HepG2 (cell line): ENCODE measurements around the gene TBX6. TPM values are rescaled to one million over a fixed set of nuclear protein-coding genes. Genes with fewer than 3 reads are reported as not detected.

Source experiments
- HDAC2 ChIP-seq: sonication (generic); formaldehyde crosslinking; IDR thresholded peaks from 2 replicates; pipeline ENCODE4 v1.4.0; 2020; ENCODE audit warnings: missing genetic modification reagents
- MYC ChIP-seq: sonication (generic); formaldehyde crosslinking; IDR thresholded peaks from 2 replicates; pipeline ENCODE4 v1.9.0; 2021; ENCODE audit warnings: missing genetic modification reagents, borderline replicate concordance
- NFKB2 ChIP-seq: sonication (generic); formaldehyde crosslinking; IDR thresholded peaks from 2 replicates; pipeline ENCODE4 v1.4.0; 2020; ENCODE audit warnings: missing genetic modification reagents, borderline replicate concordance
- NR2F1 ChIP-seq, 2 experiments: fragments of 450-650 bp in 1 of 2; formaldehyde crosslinking in 1 of 2; IDR thresholded peaks; 2 replicates each; pipeline versions ENCODE4 v1.5.0 to v1.6.1; 2016 to 2020; ENCODE audit warnings: mild to moderate bottlenecking in 1 of 2, missing compliant biosample characterization in 1 of 2, missing genetic modification reagents in 1 of 2, moderate library complexity in 1 of 2
- NR2F2 ChIP-seq: IDR thresholded peaks from 2 replicates; pipeline ENCODE4 v1.6.1; 2012; ENCODE audit warnings: low read depth, inconsistent platforms, borderline replicate concordance
- RBAK ChIP-seq: sonication (generic); formaldehyde crosslinking; IDR thresholded peaks from 2 replicates; pipeline ENCODE4 v1.5.1; 2020; ENCODE audit warnings: mild to moderate bottlenecking, missing genetic modification reagents
- REL ChIP-seq: sonication (generic); formaldehyde crosslinking; conservative IDR thresholded peaks from 2 replicates; pipeline ENCODE4 v1.8.0; 2022; ENCODE audit warnings: mild to moderate bottlenecking, missing genetic modification reagents, moderate library complexity
- SMAD3 ChIP-seq: sonication (generic); formaldehyde crosslinking; IDR thresholded peaks from 2 replicates; pipeline ENCODE4 v1.4.0; 2020; ENCODE audit warnings: missing genetic modification reagents
- SP1 ChIP-seq, 2 experiments: fragments of 450-650 bp in 1 of 2; sonication (generic) in 1 of 2; formaldehyde crosslinking in 1 of 2; IDR thresholded peaks; 2 replicates each; pipeline versions ENCODE4 v1.4.0 to v1.6.1; 2016 to 2020; ENCODE audit warnings: missing genetic modification reagents in 1 of 2
- THAP11 ChIP-seq: IDR thresholded peaks from 2 replicates; pipeline ENCODE4 v1.6.1; 2016; ENCODE audit warnings: missing biosample characterization, missing genetic modification reagents
- ZBTB26 ChIP-seq: IDR thresholded peaks from 2 replicates; pipeline ENCODE4 v1.6.1; 2016; ENCODE audit warnings: missing compliant biosample characterization, missing genetic modification reagents, borderline replicate concordance
- ZBTB7A ChIP-seq: sonication (generic); formaldehyde crosslinking; IDR thresholded peaks from 2 replicates; pipeline ENCODE4 v1.8.0; 2022; ENCODE audit warnings: mild to moderate bottlenecking, missing genetic modification reagents
- ZFX ChIP-seq: sonication (generic); formaldehyde crosslinking; IDR thresholded peaks from 2 replicates; pipeline ENCODE4 v1.4.0; 2020; ENCODE audit warnings: mild to moderate bottlenecking, low read depth, missing genetic modification reagents, moderate library complexity
- ZNF124 ChIP-seq: sonication (generic); formaldehyde crosslinking; IDR thresholded peaks from 2 replicates; pipeline ENCODE4 v1.4.0; 2020; ENCODE audit warnings: missing genetic modification reagents
- ZNF232 ChIP-seq: sonication (generic); formaldehyde crosslinking; IDR thresholded peaks from 2 replicates; pipeline ENCODE4 v1.4.0; 2020; ENCODE audit warnings: missing genetic modification reagents, borderline replicate concordance
- ZNF574 ChIP-seq: sonication (generic); formaldehyde crosslinking; IDR thresholded peaks from 2 replicates; pipeline ENCODE4 v1.4.0; 2020; ENCODE audit warnings: missing genetic modification reagents
- ZNF598 ChIP-seq: sonication (generic); formaldehyde crosslinking; IDR thresholded peaks from 2 replicates; pipeline ENCODE4 v1.5.1; 2020; ENCODE audit warnings: mild to moderate bottlenecking, missing genetic modification reagents, borderline replicate concordance
- ZNF605 ChIP-seq: sonication (generic); formaldehyde crosslinking; IDR thresholded peaks from 2 replicates; pipeline ENCODE4 v1.8.0; 2022; ENCODE audit warnings: mild to moderate bottlenecking, missing genetic modification reagents
- ZNF720 ChIP-seq: sonication (generic); formaldehyde crosslinking; IDR thresholded peaks from 2 replicates; pipeline ENCODE4 v1.4.0; 2020; ENCODE audit warnings: missing genetic modification reagents
- ZNF777 ChIP-seq: sonication (generic); formaldehyde crosslinking; IDR thresholded peaks from 2 replicates; pipeline ENCODE4 v1.4.0; 2020; ENCODE audit warnings: missing genetic modification reagents
- ZNF883 ChIP-seq: sonication (generic); formaldehyde crosslinking; IDR thresholded peaks from 2 replicates; pipeline ENCODE4 v1.5.1; 2020; ENCODE audit warnings: mild to moderate bottlenecking, missing genetic modification reagents; ENCODE audit errors: not compliant biosample characterization
- polyA plus RNA-seq, 8 experiments: library from polyadenylated mRNA; depleted of rRNA in 3 of 8; stranded (reverse) in 7 of 8; unstranded in 1 of 8; fragments of >200 nt; fragmentation: Illumina TruSeq in 4 of 8; extraction: Trizol in 4 of 8; gene quantifications; 2 replicates each; pipeline versions ENCODE4 v1.2.1 to v1.2.3, GENCODE V29; 2011 to 2016; ENCODE audit warnings: low read depth in 4 of 8, missing spikeins in 1 of 8, mixed read lengths in 1 of 8; ENCODE audit not compliant: insufficient read depth in 1 of 8
- total RNA-seq, 5 experiments: library from RNA; depleted of rRNA; stranded (reverse); fragments of >200 nt; fragmentation: Illumina TruSeq; extraction: Trizol; gene quantifications; 2 replicates each; pipeline ENCODE4 v1.2.3, GENCODE V29; 2016; ENCODE audit warnings: low read depth in 1 of 5
- TF ChIP-seq, protein P1 (sequence below): IDR thresholded peaks from 2 replicates; pipeline ENCODE4 v1.6.1; 2012; ENCODE audit warnings: inconsistent platforms
- TF ChIP-seq, protein P2 (sequence below): sonication (generic); formaldehyde crosslinking; IDR thresholded peaks from 2 replicates; pipeline ENCODE4 v1.5.1; 2020; ENCODE audit warnings: mild to moderate bottlenecking, moderate library complexity, missing genetic modification reagents

TBX6 gene
- total and polyA plus RNA-seq, 2 of the 13 experiments (the other 11 are each of a cell fraction or from before 2014, with no cell fraction given), result 0.24 to 0.42 TPM

DNA sequence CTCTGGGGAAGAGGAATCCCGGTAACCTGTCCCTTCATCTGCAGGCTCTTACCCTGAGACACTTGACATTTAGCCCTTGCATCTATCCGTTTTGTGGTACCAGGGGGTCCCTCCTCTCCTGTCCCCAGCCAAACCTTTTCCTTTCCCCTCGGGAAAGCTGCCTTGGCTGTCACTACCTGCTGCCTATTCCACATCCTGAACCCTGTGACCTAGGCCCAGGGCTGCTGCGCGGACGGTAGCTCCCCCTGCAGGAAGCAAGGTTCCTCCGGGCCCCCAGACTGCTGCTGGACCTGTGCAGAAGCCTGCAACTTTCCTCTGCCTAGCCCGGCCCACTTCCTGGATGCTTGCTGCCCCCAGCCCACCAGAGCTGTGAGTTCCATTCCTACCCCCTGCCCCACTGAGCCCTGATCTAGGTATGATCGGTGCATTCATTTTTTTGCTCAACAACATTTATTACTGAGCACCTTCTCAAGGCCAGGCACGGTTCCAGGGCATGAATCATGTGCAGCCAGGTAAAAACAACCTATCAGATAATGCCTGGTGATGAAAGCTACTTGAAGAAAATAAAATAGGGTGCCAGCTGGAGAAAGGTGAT lies 36.7 kb downstream of the TBX6 start (continued):
- TF ChIP-seq REL (0 out of 2 replicates have a peak, but pooled peaks have one; percentile 54), ZFX (CRISPR knock-in tag) (peak; percentile 82), NR2F1 (CRISPR knock-in tag; IDR thresholded peaks at IDR 0.05) (peak; percentile 31 to 71; a peak in 3 of 4 replicates), ZNF883 (CRISPR knock-in tag) (peak; percentile 80), THAP11 (CRISPR knock-in tag) (peak; percentile 49; the same call in 1 of the 2 replicates), ZNF777 (CRISPR knock-in tag) (no peak), ZNF124 (CRISPR knock-in tag) (peak; percentile 74; the same call in 1 of the 2 replicates), ZNF232 (CRISPR knock-in tag) (peak; percentile 65; the same call in 1 of the 2 replicates), NFKB2 (0 out of 2 replicates have a peak, but pooled peaks have one; percentile 40), ZNF574 (CRISPR knock-in tag) (peak; percentile 72), ZBTB7A (CRISPR knock-in tag) (0 out of 2 replicates have a peak, but pooled peaks have one; percentile 37), ZNF598 (0 out of 2 replicates have a peak, but pooled peaks have one; percentile 32), ZNF605 (CRISPR knock-in tag) (0 out of 2 replicates have a peak, but pooled peaks have one; percentile 25), ZBTB26 (CRISPR knock-in tag) (no peak), ZNF720 (CRISPR knock-in tag) (peak; percentile 26; the same call in 1 of the 2 replicates), HDAC2 (CRISPR knock-in tag) (0 out of 2 replicates have a peak, but pooled peaks have one; percentile 16), SP1 (IDR thresholded peaks at IDR 0.05) (no peak), SP1 (CRISPR knock-in tag; IDR thresholded peaks at IDR 0.05) (0 out of 2 replicates have a peak, but pooled peaks have one; percentile 23), NR2F2 (peak; percentile 37; the same call in 1 of the 2 replicates), RBAK (0 out of 2 replicates have a peak, but pooled peaks have one; percentile 26), SMAD3 (CRISPR knock-in tag) (0 out of 2 replicates have a peak, but pooled peaks have one; percentile 16), MYC (CRISPR knock-in tag) (peak; percentile 48; the same call in 1 of the 2 replicates)
- TF ChIP-seq, protein P1, sequence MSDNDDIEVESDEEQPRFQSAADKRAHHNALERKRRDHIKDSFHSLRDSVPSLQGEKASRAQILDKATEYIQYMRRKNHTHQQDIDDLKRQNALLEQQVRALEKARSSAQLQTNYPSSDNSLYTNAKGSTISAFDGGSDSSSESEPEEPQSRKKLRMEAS, result peak; percentile 44; the same call in 1 of the 2 replicates
- TF ChIP-seq, protein P2, sequence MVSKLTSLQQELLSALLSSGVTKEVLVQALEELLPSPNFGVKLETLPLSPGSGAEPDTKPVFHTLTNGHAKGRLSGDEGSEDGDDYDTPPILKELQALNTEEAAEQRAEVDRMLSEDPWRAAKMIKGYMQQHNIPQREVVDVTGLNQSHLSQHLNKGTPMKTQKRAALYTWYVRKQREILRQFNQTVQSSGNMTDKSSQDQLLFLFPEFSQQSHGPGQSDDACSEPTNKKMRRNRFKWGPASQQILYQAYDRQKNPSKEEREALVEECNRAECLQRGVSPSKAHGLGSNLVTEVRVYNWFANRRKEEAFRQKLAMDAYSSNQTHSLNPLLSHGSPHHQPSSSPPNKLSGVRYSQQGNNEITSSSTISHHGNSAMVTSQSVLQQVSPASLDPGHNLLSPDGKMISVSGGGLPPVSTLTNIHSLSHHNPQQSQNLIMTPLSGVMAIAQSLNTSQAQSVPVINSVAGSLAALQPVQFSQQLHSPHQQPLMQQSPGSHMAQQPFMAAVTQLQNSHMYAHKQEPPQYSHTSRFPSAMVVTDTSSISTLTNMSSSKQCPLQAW (CRISPR knock-in tag), result peak; percentile 52; the same call in 1 of the 2 replicates
